KMS-11 (cell line): ENCODE measurements around the gene ABCA3.

Experiments used
- H2AFZ ChIP-seq: fragments of 200-600 bp; sonication (generic); 2 replicates; pipeline ENCODE4 v1.6.1; 2016; ENCODE audit warnings: antibody characterized with exemption, mixed run types, low read depth
- H3K27ac ChIP-seq: fragments of 200-600 bp; sonication (generic); 2 replicates; pipeline ENCODE4 v1.6.1; 2016; ENCODE audit warnings: mild to moderate bottlenecking, mixed run types
- H3K27me3 ChIP-seq: fragments of 200-600 bp; sonication (generic); 2 replicates; pipeline ENCODE4 v1.6.1; 2017; ENCODE audit warnings: mild to moderate bottlenecking, low read depth, mixed run types, moderate library complexity; ENCODE audit not compliant: insufficient read depth
- H3K36me3 ChIP-seq: fragments of 200-600 bp; sonication (generic); 2 replicates; pipeline ENCODE4 v1.6.1; 2017; ENCODE audit warnings: mild to moderate bottlenecking, mixed run types; ENCODE audit not compliant: insufficient read depth
- H3K4me1 ChIP-seq: fragments of 200-600 bp; sonication (generic); 2 replicates; pipeline ENCODE4 v1.6.1; 2016; ENCODE audit warnings: mild to moderate bottlenecking, low read depth, mixed run types; ENCODE audit not compliant: poor library complexity, severe bottlenecking
- H3K4me2 ChIP-seq: fragments of 200-600 bp; sonication (generic); 2 replicates; pipeline ENCODE4 v1.7.0; 2016; ENCODE audit warnings: mild to moderate bottlenecking, mixed run types
- H3K4me3 ChIP-seq: fragments of 200-600 bp; sonication (generic); IDR thresholded peaks from 2 replicates; pipeline ENCODE4 v1.6.1; 2017; ENCODE audit warnings: low read depth, low read length, mixed read lengths; ENCODE audit not compliant: insufficient read depth
- H3K79me2 ChIP-seq: fragments of 200-600 bp; sonication (generic); 2 replicates; pipeline ENCODE4 v1.6.1; 2016; ENCODE audit warnings: low read depth, mixed run types; ENCODE audit not compliant: insufficient read depth
- H3K9ac ChIP-seq: fragments of 200-600 bp; sonication (generic); 2 replicates; pipeline ENCODE4 v1.6.1; 2016; ENCODE audit warnings: mild to moderate bottlenecking, mixed run types
- H4K20me1 ChIP-seq: fragments of 200-600 bp; sonication (generic); 2 replicates; pipeline ENCODE4 v1.6.1; 2016; ENCODE audit warnings: mild to moderate bottlenecking, mixed run types; ENCODE audit not compliant: insufficient read depth
- CTCF ChIP-seq: fragments of 200-600 bp; sonication (generic); conservative IDR thresholded peaks from 2 replicates; pipeline ENCODE4 v1.6.1; 2017; ENCODE audit warnings: low read depth, mild to moderate bottlenecking, antibody characterized with exemption, low read length, moderate library complexity, mixed read lengths

The ABCA3 gene

GRCh38 chr16:2323701-2324100 lies 16.8 kb downstream of the ABCA3 start:
- no peak for TF ChIP-seq CTCF
- Histone ChIP-seq H3K79me2 (no peaks in the 10 kb centered on the region), H2AFZ (no peak overlapping the region), H3K4me2 (no peak overlapping the region), H3K4me1 (no peaks in the 10 kb centered on the region), H3K36me3 (no peaks in the 10 kb centered on the region), H4K20me1 (no peaks in the 10 kb centered on the region), H3K27me3 (no peaks in the 10 kb centered on the region), H3K27ac (no peak overlapping the region), H3K9ac (no peak overlapping the region), H3K4me3 (no peak overlapping the region)

- H3K4me2 ChIP-seq: no peak overlapping the region
- H3K4me3 ChIP-seq: no peak overlapping the region
- H3K4me1 ChIP-seq: no peaks in the 10 kb centered on the region
- H2AFZ ChIP-seq: no peak overlapping the region
- H3K27ac ChIP-seq: no peak overlapping the region
- H3K9ac ChIP-seq: no peak overlapping the region
- no peaks in the 10 kb centered on the region for H3K36me3 ChIP-seq
- no peaks in the 10 kb centered on the region for H4K20me1 ChIP-seq
- no peaks in the 10 kb centered on the region for H3K79me2 ChIP-seq
- H3K27me3 ChIP-seq: no peaks in the 10 kb centered on the region
- TF ChIP-seq CTCF: no peak
These were observed 20.9 kb downstream of the ABCA3 start for GRCh38 chr16:2319606-2320005.

- Histone ChIP-seq H3K36me3 (no peaks in the 10 kb centered on the region), H3K27me3 (no peaks in the 10 kb centered on the region), H3K27ac (no peak overlapping the region), H3K4me1 (no peaks in the 10 kb centered on the region), H3K4me2 (no peak overlapping the region), H3K79me2 (no peaks in the 10 kb centered on the region), H2AFZ (no peak overlapping the region), H3K9ac (no peak overlapping the region), H3K4me3 (no peak overlapping the region), H4K20me1 (no peaks in the 10 kb centered on the region)
- TF ChIP-seq CTCF: no peak
These were observed 23.1 kb downstream of the ABCA3 start for GRCh38 chr16:2317231-2318020.

GRCh38 chr16:2308089-2308962 lies 32.2 kb downstream of the ABCA3 start:
- Histone ChIP-seq H3K27me3 (no peaks in the 10 kb centered on the region), H3K4me1 (no peaks in the 10 kb centered on the region), H3K27ac (no peak overlapping the region), H3K9ac (no peak overlapping the region), H3K36me3 (no peaks in the 10 kb centered on the region), H4K20me1 (no peaks in the 10 kb centered on the region), H3K4me2 (no peak overlapping the region), H3K4me3 (no peak overlapping the region), H3K79me2 (no peaks in the 10 kb centered on the region), H2AFZ (no peak overlapping the region)
- TF ChIP-seq CTCF: no peak
